ENCODE measurements around the gene C16orf54. TPM values are rescaled to one million over a fixed set of nuclear protein-coding genes. Genes with fewer than 3 reads are reported as not detected.
"Not testable (repeated sequence)": the region's sequence is repeated elsewhere in the genome, so short reads cannot be mapped to it uniquely, and the experiment has no call there.

Gene C16orf54
- polyA plus RNA-seq, 1 experiment, result not detected

GRCh38 chr16:29756654-29757053 is 10.9 kb upstream of the C16orf54 start:
- ChIA-PET POLR2A (no interaction called here), CTCF (interaction anchor here (0.6 to 2.1 kb wide), 4 partner anchors 9 to 317 kb away, joined by 3 to 5 read pairs (median 4); no protein-coding TSS in a partner anchor)
- no peak for DNase-seq (ENCODE audit: low read depth)
- Histone ChIP-seq H3K27me3 (ENCODE audit: control insufficient read depth, insufficient read depth, low read length) (no peaks in the 10 kb centered on the region; the same call in 1 of the 2 replicates), H3K36me3 (ENCODE audit: control insufficient read depth, insufficient read depth, low read length) (no peaks in the 10 kb centered on the region), H3K4me3 (ENCODE audit: low read depth, low read length) (no peak overlapping the region)
- no peak for TF ChIP-seq CTCF (IDR thresholded peaks at IDR 0.05; ENCODE audit: insufficient read depth, low read depth, low read length)

- TF ChIP-seq CTCF (IDR thresholded peaks at IDR 0.05; ENCODE audit: insufficient read depth, low read depth, low read length), result no peak
- DNase-seq (ENCODE audit: low read depth), result no peak
- Histone ChIP-seq H3K36me3 (ENCODE audit: control insufficient read depth, insufficient read depth, low read length) (no peaks in the 10 kb centered on the region), H3K27me3 (ENCODE audit: control insufficient read depth, insufficient read depth, low read length) (no peaks in the 10 kb centered on the region; the same call in 1 of the 2 replicates), H3K4me3 (ENCODE audit: low read depth, low read length) (no peak overlapping the region)
- ChIA-PET POLR2A (no interaction called here), CTCF (interaction anchor here (1.6 kb wide), 1 partner anchor 24 kb away, joined by 4 read pairs; no protein-coding TSS in a partner anchor)
Observed at GRCh38 chr16:29753516-29753915, 7.7 kb upstream of the C16orf54 start.

GRCh38 chr16:29748760-29749149 is 3.0 kb upstream of the C16orf54 start:
- POLR2A ChIA-PET; H3K27me3 ChIP-seq (ENCODE audit: control insufficient read depth, insufficient read depth, low read length); H3K4me3 ChIP-seq (ENCODE audit: low read depth, low read length); DNase-seq (ENCODE audit: low read depth); H3K36me3 ChIP-seq (ENCODE audit: control insufficient read depth, insufficient read depth, low read length): not testable (repeated sequence)
- CTCF ChIA-PET, result interaction anchor here (1.3 to 2.1 kb wide), 2 partner anchors 8 to 19 kb away, joined by 5 read pairs; no protein-coding TSS in a partner anchor

- POLR2A ChIA-PET, result no interaction called here
- no peak for DNase-seq (ENCODE audit: low read depth)
- H3K27me3 ChIP-seq (ENCODE audit: control insufficient read depth, insufficient read depth, low read length), result peaks cover 4% of the 10 kb centered on the region; the same call in 1 of the 2 replicates
- H3K36me3 ChIP-seq (ENCODE audit: control insufficient read depth, insufficient read depth, low read length), result no peaks in the 10 kb centered on the region
- H3K4me3 ChIP-seq (ENCODE audit: low read depth, low read length), result no peak overlapping the region
- TF ChIP-seq CTCF (IDR thresholded peaks at IDR 0.05; ENCODE audit: insufficient read depth, low read depth, low read length), result no peak
- CTCF ChIA-PET, result interaction anchor here (1.3 to 2.1 kb wide), 2 partner anchors 9 to 19 kb away, joined by 5 read pairs; no protein-coding TSS in a partner anchor
Observed at GRCh38 chr16:29747947-29748759, 2.4 kb upstream of the C16orf54 start.

- CTCF ChIA-PET, result interaction anchor here (1.1 kb wide), 1 partner anchor 17 kb away, joined by 3 read pairs; no protein-coding TSS in a partner anchor
Observed at GRCh38 chr16:29746518-29746917, 728 bp upstream of the C16orf54 start.

GRCh38 chr16:29745121-29745852 is 503 bp downstream of the C16orf54 start:
- no peak for DNase-seq (ENCODE audit: low read depth)
- Histone ChIP-seq H3K27me3 (ENCODE audit: control insufficient read depth, insufficient read depth, low read length) (0 out of 2 replicates have a peak, but pooled peaks cover 4% of the 10 kb centered on the region), H3K36me3 (ENCODE audit: control insufficient read depth, insufficient read depth, low read length) (no peaks in the 10 kb centered on the region), H3K4me3 (ENCODE audit: low read depth, low read length) (no peak overlapping the region)
- CTCF ChIA-PET, result no interaction called here
- TF ChIP-seq CTCF (IDR thresholded peaks at IDR 0.05; ENCODE audit: insufficient read depth, low read depth, low read length), result no peak
- POLR2A ChIA-PET, result no interaction called here

More at GRCh38 chr16:29746518-29746917, 728 bp upstream of the C16orf54 start:
- H3K27me3 ChIP-seq (ENCODE audit: control insufficient read depth, insufficient read depth, low read length); DNase-seq (ENCODE audit: low read depth); POLR2A ChIA-PET; H3K4me3 ChIP-seq (ENCODE audit: low read depth, low read length); H3K36me3 ChIP-seq (ENCODE audit: control insufficient read depth, insufficient read depth, low read length): not testable (repeated sequence)

All from BJ (cell line).